Spleen (tissue), 11 donors: ENCODE measurements around the gene CNNM1. TPM values are rescaled to one million over a fixed set of nuclear protein-coding genes. Genes with fewer than 3 reads are reported as not detected.

Source experiments
- DNase-seq: peaks from one replicate; pipeline ENCODE4 v3.0.0-alpha.2; 2020
- H3K27ac ChIP-seq, 8 donors: fragments of 200-600 bp; sonication (generic) in 7 of 8; 1 replicate in 4 of 8; 2 replicates in 4 of 8; pipeline versions ENCODE4 v1.5.0 to v1.8.0; 2016 to 2021; ENCODE audit warnings: inconsistent platforms in 4 of 8, mild to moderate bottlenecking in 4 of 8, moderate library complexity in 1 of 8
- H3K27me3 ChIP-seq, 7 donors: fragments of 200-600 bp; sonication (generic) in 6 of 7; replicated peaks in 1 of 7; 1 replicate in 4 of 7; 2 replicates in 3 of 7; pipeline versions ENCODE4 v1.5.0 to v1.8.0; 2016 to 2021; ENCODE audit warnings: inconsistent platforms in 3 of 7, mild to moderate bottlenecking in 1 of 7
- H3K36me3 ChIP-seq, 6 donors: fragments of 200-600 bp; sonication (generic) in 5 of 6; 1 replicate in 4 of 6; 2 replicates in 2 of 6; pipeline versions ENCODE4 v1.5.0 to v1.8.0; 2016 to 2021; ENCODE audit warnings: inconsistent platforms in 2 of 6
- H3K4me1 ChIP-seq, 6 donors: fragments of 200-600 bp; sonication (generic) in 5 of 6; 1 replicate in 3 of 6; 2 replicates in 3 of 6; pipeline versions ENCODE4 v1.5.0 to v1.8.0; 2016 to 2021; ENCODE audit warnings: inconsistent platforms in 3 of 6
- H3K4me3 ChIP-seq, 8 donors: fragments of 200-600 bp; sonication (generic) in 7 of 8; 1 replicate in 4 of 8; 2 replicates in 4 of 8; pipeline versions ENCODE4 v1.5.0 to v1.8.0; 2016 to 2021; ENCODE audit warnings: inconsistent platforms in 4 of 8, mild to moderate bottlenecking in 4 of 8, moderate library complexity in 2 of 8
- H3K9me3 ChIP-seq, 8 donors: fragments of 200-600 bp; sonication (generic) in 7 of 8; 1 replicate in 4 of 8; 2 replicates in 4 of 8; pipeline versions ENCODE4 v1.5.0 to v1.8.0; 2016 to 2021; ENCODE audit warnings: inconsistent platforms in 4 of 8
- CTCF ChIP-seq, 11 experiments: fragments of 200-600 bp in 7 of 11; fragments of 450-650 bp in 4 of 11; sonication (generic) in 4 of 11; IDR thresholded peaks in 8 of 11; conservative IDR thresholded peaks in 3 of 11; 1 replicate in 7 of 11; 2 replicates in 4 of 11; pipeline versions ENCODE4 v1.4.0 to v1.8.0; 2016 to 2021; ENCODE audit warnings: antibody characterized with exemption in 11 of 11, inconsistent platforms in 4 of 11, mild to moderate bottlenecking in 1 of 11
- POLR2A ChIP-seq, 3 donors: fragments of 450-650 bp; IDR thresholded peaks; one replicate each; pipeline ENCODE4 v1.5.1; 2017; ENCODE audit warnings: antibody characterized with exemption in 3 of 3, mild to moderate bottlenecking in 1 of 3
- POLR2AphosphoS5 ChIP-seq, 3 donors: sonication (generic); formaldehyde crosslinking; IDR thresholded peaks; one replicate each; pipeline ENCODE4 v1.5.1; 2017; ENCODE audit warnings: antibody characterized with exemption in 3 of 3
- WGBS, 5 donors: extraction: QIAGEN DNeasy Blood & Tissue Kit in 3 of 5; methylation state at CpG; one replicate each; pipeline versions ENCODE4 v1.1.5 to v1.1.7; 2013 to 2018; 5-methylcytosine and 5-hydroxymethylcytosine counted together
- intact Hi-C: fragments of 100-400 bp; cut with DNase I; formaldehyde crosslinking; loops from one replicate; pipeline ENCODE4 v1.15.0; 2023; ENCODE audit warnings: low total_unique reads
- polyA plus RNA-seq, 3 donors: library from polyadenylated mRNA; stranded (reverse); fragments of 200-250 nt; gene quantifications; one replicate each; pipeline ENCODE4 v1.2.1, GENCODE V29; 2013
- total RNA-seq, 7 donors: library from RNA; depleted of rRNA in 3 of 7; stranded (reverse); fragments of >200 nt in 3 of 7; fragmentation: NEBNext Ultra II Directional in 4 of 7; extraction: Animal tissue kit (Norgen Biotek cat#: 25700) in 4 of 7; gene quantifications; one replicate each; pipeline versions ENCODE4 v1.1.0 to v1.2.1, GENCODE V29; 2016 to 2021
- donor health status: healthy with polysubstance abuse.
- donor health status: DM: no; HTN: no; CAD: no; lungs with moderate emphysema.
- donor health status: DM: no; HTN: no; CAD: no.
- donor health status: Bipolar disorder and iron deficiency.
- donor health status: healthy.
- donor health status: DM: no; HTN: no; CAD: no.
- donor health status: DM: yes; HTN: yes; CAD: no.

The CNNM1 gene
- total and polyA plus RNA-seq, 10 donors: 0.05 to 0.43 (median 0.16) TPM; not detected in 1

- WGBS, 5 donors: 65 to 89% (median 75%) methylated on average over 5 of the region's 5 CpGs
- Histone ChIP-seq H3K27me3 (no peaks in the 10 kb centered on the region), H3K36me3 (no peaks in the 10 kb centered on the region), H3K9me3 (no peaks in the 10 kb centered on the region), H3K4me1 (no peaks in the 10 kb centered on the region), H3K4me3 (no peak overlapping the region), H3K27ac (no peak overlapping the region)
- TF ChIP-seq CTCF (IDR thresholded peaks at IDR 0.05 in 8 of 11, conservative IDR thresholded peaks at IDR 0.05 in 3 of 11) (no peak), POLR2AphosphoS5 (IDR thresholded peaks at IDR 0.05) (no peak), POLR2A (IDR thresholded peaks at IDR 0.05) (no peak)
- no peak for DNase-seq
- intact Hi-C loops: no loop called here
Observed at GRCh38 chr10:99360934-99361333, 31.8 kb downstream of the CNNM1 start.

GRCh38 chr10:99364125-99364524 is 35.0 kb downstream of the CNNM1 start:
- Histone ChIP-seq H3K4me3 (no peak overlapping the region), H3K9me3 (no peaks in the 10 kb centered on the region), H3K27ac (no peak overlapping the region), H3K4me1 (no peaks in the 10 kb centered on the region), H3K27me3 (peaks cover 0 to 8% (median 0%) of the 10 kb centered on the region in 7 donors), H3K36me3 (no peaks in the 10 kb centered on the region)
- DNase-seq: no peak
- WGBS, 5 donors: 74 to 91% (median 87%) methylated on average over 4 of the region's 4 CpGs
- TF ChIP-seq CTCF (IDR thresholded peaks at IDR 0.05 in 8 of 11, conservative IDR thresholded peaks at IDR 0.05 in 3 of 11) (no peak), POLR2A (IDR thresholded peaks at IDR 0.05) (no peak), POLR2AphosphoS5 (IDR thresholded peaks at IDR 0.05) (no peak)
- intact Hi-C loops: no loop called here

GRCh38 chr10:99365311-99365710 is 36.2 kb downstream of the CNNM1 start:
- intact Hi-C loops: no loop called here
- TF ChIP-seq POLR2AphosphoS5 (IDR thresholded peaks at IDR 0.05) (no peak), CTCF (IDR thresholded peaks at IDR 0.05 in 8 of 11, conservative IDR thresholded peaks at IDR 0.05 in 3 of 11) (no peak), POLR2A (IDR thresholded peaks at IDR 0.05) (no peak)
- DNase-seq: no peak

GRCh38 chr10:99365736-99366135 is 36.6 kb downstream of the CNNM1 start:
- no peaks in the 10 kb centered on the region for H3K36me3 ChIP-seq
- no peak overlapping the region for H3K27ac ChIP-seq
- no peaks in the 10 kb centered on the region for H3K9me3 ChIP-seq
- H3K27me3 ChIP-seq: peaks cover 0 to 14% (median 0%) of the 10 kb centered on the region in 7 donors
- H3K4me1 ChIP-seq: no peaks in the 10 kb centered on the region
- no peak overlapping the region for H3K4me3 ChIP-seq
- TF ChIP-seq CTCF (IDR thresholded peaks at IDR 0.05 in 8 of 11, conservative IDR thresholded peaks at IDR 0.05 in 3 of 11): no peak
- no peak for TF ChIP-seq POLR2AphosphoS5 (IDR thresholded peaks at IDR 0.05)
- TF ChIP-seq POLR2A (IDR thresholded peaks at IDR 0.05): no peak
- DNase-seq: no peak
- intact Hi-C loops: no loop called here
- 53 to 88% (median 61%) methylated on average over 1 of the region's 1 CpG for WGBS, 5 donors

More at GRCh38 chr10:99365311-99365710, 36.2 kb downstream of the CNNM1 start:
- 39 to 71% (median 50%) methylated on average over 1 of the region's 1 CpG for WGBS, 5 donors
- Histone ChIP-seq H3K9me3 (no peaks in the 10 kb centered on the region), H3K4me3 (no peak overlapping the region), H3K27me3 (peaks cover 0 to 11% (median 0%) of the 10 kb centered on the region in 7 donors), H3K27ac (no peak overlapping the region), H3K36me3 (no peaks in the 10 kb centered on the region), H3K4me1 (no peaks in the 10 kb centered on the region)
